ENCODE measurements around the gene PRPF8.
"Not testable (repeated sequence)": the region's sequence is repeated elsewhere in the genome, so short reads cannot be mapped to it uniquely, and the experiment has no call there.

The PRPF8 gene

DNA sequence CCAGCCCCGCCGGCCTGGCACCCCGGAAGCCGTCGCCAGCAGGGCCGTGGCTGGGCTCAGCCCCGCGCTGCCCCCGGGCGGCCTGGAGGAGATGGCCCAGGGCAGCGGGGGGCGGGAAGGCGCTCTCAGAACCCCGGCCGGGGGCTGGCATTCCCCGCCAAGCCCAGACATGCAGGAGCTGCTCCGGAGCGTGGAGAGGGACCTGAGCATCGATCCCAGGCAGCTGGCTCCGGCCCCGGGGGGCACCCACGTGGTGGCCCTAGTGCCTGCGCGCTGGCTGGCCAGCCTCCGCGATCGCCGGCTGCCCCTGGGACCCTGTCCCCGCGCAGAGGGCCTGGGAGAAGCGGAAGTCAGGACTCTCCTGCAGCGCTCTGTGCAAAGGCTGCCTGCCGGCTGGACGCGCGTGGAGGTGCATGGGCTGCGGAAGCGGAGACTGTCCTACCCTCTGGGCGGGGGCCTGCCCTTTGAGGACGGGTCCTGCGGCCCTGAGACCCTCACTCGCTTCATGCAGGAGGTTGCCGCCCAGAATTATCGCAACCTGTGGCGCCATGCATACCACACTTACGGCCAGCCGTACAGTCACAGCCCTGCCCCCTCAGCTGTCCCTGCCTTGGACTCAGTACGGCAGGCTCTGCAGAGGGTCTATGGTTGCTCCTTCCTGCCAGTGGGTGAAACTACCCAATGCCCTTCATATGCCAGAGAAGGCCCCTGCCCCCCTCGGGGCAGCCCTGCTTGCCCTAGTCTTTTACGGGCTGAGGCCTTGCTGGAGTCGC, 40.4 kb upstream of the PRPF8 start:
- peak; percentile 11 for DNase-seq
- Histone ChIP-seq H3K36me3 (replicated peaks; ENCODE audit: insufficient read depth, low read length) (no peaks in the 10 kb centered on the region), H3K4me3 (ENCODE audit: low read length) (peak overlapping the region; percentile 73), H3K9me2 (replicated peaks; ENCODE audit: insufficient read depth, low read length) (no peaks in the 10 kb centered on the region), H3K4me1 (ENCODE audit: low read length) (peaks cover 17% of the 10 kb centered on the region), H3K79me2 (ENCODE audit: low read length) (peaks cover 20% of the 10 kb centered on the region), H3K27ac (ENCODE audit: low read length) (no peak overlapping the region), H3K9me3 (replicated peaks; ENCODE audit: insufficient read depth, low read length) (no peaks in the 10 kb centered on the region), H3K9ac (ENCODE audit: low read length) (peak overlapping the region; percentile 59), H3K27me3 (replicated peaks; ENCODE audit: insufficient read depth, low read length) (no peaks in the 10 kb centered on the region), H3K4me2 (ENCODE audit: low read depth, low read length) (peak overlapping the region; percentile 95), H2AFZ (ENCODE audit: low read length) (peak overlapping the region; percentile 55), H3F3A (ENCODE audit: insufficient read depth, low read length) (peaks cover 5% of the 10 kb centered on the region; the same call in 1 of the 2 replicates), H4K20me1 (ENCODE audit: insufficient read depth, low read length) (no peaks in the 10 kb centered on the region)
- no peak for TF ChIP-seq CTCF (IDR thresholded peaks at IDR 0.05; ENCODE audit: low read length)
- TF ChIP-seq EZH2phosphoT487 (IDR thresholded peaks at IDR 0.05; ENCODE audit: low read length), result no peak
- TF ChIP-seq EZH2 (optimal IDR thresholded peaks at IDR 0.05; ENCODE audit: low read depth, low read length), result no peak

- Histone ChIP-seq H3F3A (ENCODE audit: insufficient read depth, low read length) (peaks cover 5% of the 10 kb centered on the region; the same call in 1 of the 2 replicates), H4K20me1 (ENCODE audit: insufficient read depth, low read length) (no peaks in the 10 kb centered on the region), H3K27ac (ENCODE audit: low read length) (peak within 1 kb of the TSS; percentile 14; the same call in 1 of the 2 replicates), H3K27me3 (replicated peaks; ENCODE audit: insufficient read depth, low read length) (no peaks in the 10 kb centered on the region), H3K4me2 (ENCODE audit: low read depth, low read length) (peak within 1 kb of the TSS; percentile 95), H3K9ac (ENCODE audit: low read length) (peak within 1 kb of the TSS; percentile 59), H3K4me3 (ENCODE audit: low read length) (peak within 1 kb of the TSS; percentile 73), H2AFZ (ENCODE audit: low read length) (peak within 1 kb of the TSS; percentile 79), H3K4me1 (ENCODE audit: low read length) (peaks cover 17% of the 10 kb centered on the region), H3K9me3 (replicated peaks; ENCODE audit: insufficient read depth, low read length) (no peaks in the 10 kb centered on the region), H3K36me3 (replicated peaks; ENCODE audit: insufficient read depth, low read length) (no peaks in the 10 kb centered on the region), H3K9me2 (replicated peaks; ENCODE audit: insufficient read depth, low read length) (no peaks in the 10 kb centered on the region), H3K79me2 (ENCODE audit: low read length) (peaks cover 20% of the 10 kb centered on the region)
- DNase-seq, result peak; percentile 89
- TF ChIP-seq EZH2phosphoT487 (IDR thresholded peaks at IDR 0.05; ENCODE audit: low read length), result no peak
- no peak for TF ChIP-seq EZH2 (optimal IDR thresholded peaks at IDR 0.05; ENCODE audit: low read depth, low read length)
- no peak for TF ChIP-seq CTCF (IDR thresholded peaks at IDR 0.05; ENCODE audit: low read length)
Measured at GRCh38 chr17:1724351-1724868, 39.7 kb upstream of the PRPF8 start, which contains the start of gene WDR81. Gene WDR81, plus strand, starts transcription at chr17:1724704. Its CDS starts 256 bp downstream, at chr17:1724960.

GRCh38 chr17:1722022-1722421, 37.4 kb upstream of the PRPF8 start:
- not testable (repeated sequence) for H3K9me2 ChIP-seq (replicated peaks; ENCODE audit: insufficient read depth, low read length); H3F3A ChIP-seq (ENCODE audit: insufficient read depth, low read length); H3K9ac ChIP-seq (ENCODE audit: low read length); H3K36me3 ChIP-seq (replicated peaks; ENCODE audit: insufficient read depth, low read length); H4K20me1 ChIP-seq (ENCODE audit: insufficient read depth, low read length); H3K27ac ChIP-seq (ENCODE audit: low read length); H3K4me2 ChIP-seq (ENCODE audit: low read depth, low read length); H2AFZ ChIP-seq (ENCODE audit: low read length); H3K9me3 ChIP-seq (replicated peaks; ENCODE audit: insufficient read depth, low read length); H3K4me3 ChIP-seq (ENCODE audit: low read length); DNase-seq; H3K27me3 ChIP-seq (replicated peaks; ENCODE audit: insufficient read depth, low read length)
- H3K79me2 ChIP-seq (ENCODE audit: low read length), result peaks cover 24% of the 10 kb centered on the region
- H3K4me1 ChIP-seq (ENCODE audit: low read length), result peaks cover 17% of the 10 kb centered on the region

Measured in MM.1S (cell line).